ENCODE measurements around the gene SHROOM3.

SHROOM3 gene

GRCh38 chr4:76571274-76571673, 136.2 kb downstream of the SHROOM3 start:
- DNase-seq: peak; percentile 80

- DNase-seq: no peak
Observed at GRCh38 chr4:76572224-76572623, 137.2 kb downstream of the SHROOM3 start.

GRCh38 chr4:76576824-76577223, 141.8 kb downstream of the SHROOM3 start:
- DNase-seq: no peak

GRCh38 chr4:76578002-76578560, 143.1 kb downstream of the SHROOM3 start:
- no peak for DNase-seq

- peak; percentile 51 for DNase-seq
Observed at GRCh38 chr4:76579596-76580375, 144.8 kb downstream of the SHROOM3 start.

GRCh38 chr4:76581077-76581962, 146.3 kb downstream of the SHROOM3 start:
- DNase-seq: no peak

- DNase-seq: no peak
Observed at GRCh38 chr4:76582074-76582816, 147.2 kb downstream of the SHROOM3 start.

GRCh38 chr4:76582817-76583087, 147.7 kb downstream of the SHROOM3 start:
- DNase-seq: no peak

GRCh38 chr4:76584241-76585152, 149.5 kb downstream of the SHROOM3 start:
- DNase-seq: no peak

GRCh38 chr4:76585272-76585671, 150.2 kb downstream of the SHROOM3 start:
- no peak for DNase-seq

GRCh38 chr4:76585897-76586360, 150.9 kb downstream of the SHROOM3 start:
- DNase-seq: peak; percentile 82

GRCh38 chr4:76588274-76588673, 153.2 kb downstream of the SHROOM3 start:
- no peak for DNase-seq

GRCh38 chr4:76589402-76589801, 154.4 kb downstream of the SHROOM3 start:
- no peak for DNase-seq

- no peak for DNase-seq
Observed at GRCh38 chr4:76589872-76590797, 155.1 kb downstream of the SHROOM3 start.

- DNase-seq: no peak
Observed at GRCh38 chr4:76590798-76591281, 155.8 kb downstream of the SHROOM3 start.

GRCh38 chr4:76591992-76592391, 157.0 kb downstream of the SHROOM3 start:
- DNase-seq: no peak

- DNase-seq: no peak
Observed at GRCh38 chr4:76592460-76592859, 157.4 kb downstream of the SHROOM3 start.

GRCh38 chr4:76594173-76594572, 159.1 kb downstream of the SHROOM3 start:
- DNase-seq: no peak

GRCh38 chr4:76595435-76595834, 160.4 kb downstream of the SHROOM3 start:
- no peak for DNase-seq

GRCh38 chr4:76596713-76597112, 161.7 kb downstream of the SHROOM3 start:
- DNase-seq: no peak
